ENCODE measurements around the gene SLC16A12.

SLC16A12 gene

DNA sequence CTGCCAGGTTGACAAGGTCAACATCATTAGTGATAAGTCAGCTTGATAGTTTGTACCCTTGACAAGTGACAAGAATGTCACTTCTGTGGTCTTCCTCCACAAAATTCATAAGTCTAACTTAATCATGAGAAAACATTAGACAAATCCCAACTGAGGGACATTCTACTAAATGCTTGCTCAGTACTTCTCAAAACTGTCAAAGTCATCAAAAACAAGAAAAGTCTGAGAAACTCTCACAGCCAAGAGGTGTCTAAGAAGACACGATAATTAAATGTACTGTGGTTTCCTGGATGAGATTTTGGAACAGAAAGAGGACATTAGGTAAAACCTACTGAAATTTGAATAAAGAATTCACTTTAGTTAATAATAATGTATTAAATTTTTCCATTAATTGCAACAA is 29.8 kb upstream of the SLC16A12 start:
- Histone ChIP-seq H3K9me3 (ENCODE audit: low read length) (no peaks in the 10 kb centered on the region), H3K4me3 (ENCODE audit: low read depth in 1 of 2, low read length in 2 of 2) (no peak overlapping the region), H3K4me1 (ENCODE audit: insufficient read depth, low read length) (no peaks in the 10 kb centered on the region), H3K36me3 (ENCODE audit: insufficient read depth, low read length) (no peaks in the 10 kb centered on the region), H3K27ac (ENCODE audit: low read depth, low read length) (no peak overlapping the region), H3K9ac (ENCODE audit: low read length) (no peak overlapping the region), H3K27me3 (ENCODE audit: control insufficient read depth in 1 of 2, insufficient read depth in 2 of 2, low read length in 2 of 2) (no peaks in the 10 kb centered on the region)

DNA sequence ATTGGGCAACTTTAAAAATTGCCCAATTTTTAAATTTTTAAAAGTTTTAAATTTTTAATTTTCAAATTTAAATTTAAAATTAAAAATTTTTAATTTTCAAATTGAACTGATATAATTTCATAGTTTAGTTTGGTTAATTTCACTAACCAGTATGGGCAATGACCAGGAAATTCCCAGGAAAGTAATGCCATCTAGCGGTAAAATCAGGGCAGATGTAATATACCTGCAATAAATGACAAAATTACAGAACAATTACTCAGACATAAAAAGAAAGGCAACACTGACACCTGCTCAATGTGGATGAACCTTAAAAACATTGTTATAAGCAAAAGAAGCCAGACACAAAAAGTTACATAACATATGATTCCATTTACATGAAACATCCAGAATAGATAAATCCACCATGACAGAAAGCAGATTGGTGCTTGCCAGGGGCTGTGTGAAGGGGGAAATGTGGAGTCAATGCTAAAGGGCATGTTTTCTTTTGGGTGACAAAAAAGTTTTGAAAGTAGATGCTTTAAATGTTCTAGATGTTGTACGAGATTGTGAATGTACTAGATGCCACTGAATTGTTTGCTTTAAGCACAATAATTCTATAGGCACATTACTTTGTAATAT is 28.6 kb upstream of the SLC16A12 start:
- Histone ChIP-seq H3K4me3 (ENCODE audit: low read depth in 1 of 2, low read length in 2 of 2) (no peak overlapping the region), H3K9ac (ENCODE audit: low read length) (no peak overlapping the region), H3K36me3 (ENCODE audit: insufficient read depth, low read length) (no peaks in the 10 kb centered on the region), H3K27me3 (ENCODE audit: control insufficient read depth in 1 of 2, insufficient read depth in 2 of 2, low read length in 2 of 2) (no peaks in the 10 kb centered on the region), H3K4me1 (ENCODE audit: insufficient read depth, low read length) (no peaks in the 10 kb centered on the region), H3K9me3 (ENCODE audit: low read length) (no peaks in the 10 kb centered on the region), H3K27ac (ENCODE audit: low read depth, low read length) (no peak overlapping the region)

DNA sequence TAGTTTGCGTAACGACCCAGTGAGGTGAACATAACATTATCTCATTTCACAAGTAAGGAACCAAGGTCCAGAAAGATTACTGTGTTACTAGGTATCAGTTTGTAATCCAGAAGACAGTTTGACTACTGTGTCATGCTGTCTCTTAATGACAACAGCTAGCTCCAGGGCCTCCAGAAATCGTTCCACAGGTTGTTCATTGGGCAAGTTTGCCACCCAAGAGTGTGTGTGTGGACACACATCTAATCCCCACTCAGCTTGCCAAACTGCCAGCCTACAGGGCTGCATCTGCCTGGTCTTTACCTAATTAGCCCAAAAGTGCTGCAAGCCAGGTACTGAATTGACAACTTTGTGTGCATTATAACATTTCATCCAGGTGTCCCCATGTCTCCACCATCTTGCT is 27.9 kb upstream of the SLC16A12 start:
- H3K9me3 ChIP-seq (ENCODE audit: low read length), result no peaks in the 10 kb centered on the region
- H3K27me3 ChIP-seq (ENCODE audit: control insufficient read depth in 1 of 2, insufficient read depth in 2 of 2, low read length in 2 of 2), result no peaks in the 10 kb centered on the region
- no peak overlapping the region for H3K27ac ChIP-seq (ENCODE audit: low read depth, low read length)
- H3K36me3 ChIP-seq (ENCODE audit: insufficient read depth, low read length), result no peaks in the 10 kb centered on the region
- H3K4me3 ChIP-seq (ENCODE audit: low read depth in 1 of 2, low read length in 2 of 2), result no peak overlapping the region
- no peaks in the 10 kb centered on the region for H3K4me1 ChIP-seq (ENCODE audit: insufficient read depth, low read length)
- H3K9ac ChIP-seq (ENCODE audit: low read length), result no peak overlapping the region

DNA sequence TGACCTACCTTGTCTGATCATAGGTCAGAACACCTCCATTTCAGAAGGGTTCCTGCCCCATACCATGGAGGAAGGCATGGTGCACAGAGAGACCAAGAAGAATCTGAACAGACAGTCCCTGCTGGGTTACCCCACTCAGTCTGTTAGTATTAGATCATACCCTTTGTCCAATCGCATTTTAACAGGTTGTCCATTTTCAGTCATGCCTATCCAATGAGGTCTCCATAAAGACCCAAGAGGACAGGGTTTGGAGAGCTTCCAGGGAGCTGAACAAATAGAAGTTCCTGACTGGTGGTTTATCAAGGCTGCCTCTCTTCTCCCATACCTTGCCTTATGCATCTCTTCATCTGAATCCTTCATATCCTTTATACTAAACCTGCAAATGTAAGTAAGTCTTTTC is 21.2 kb upstream of the SLC16A12 start:
- no peaks in the 10 kb centered on the region for H3K9me3 ChIP-seq (ENCODE audit: low read length)
- H3K9ac ChIP-seq (ENCODE audit: low read length), result no peak overlapping the region
- no peak overlapping the region for H3K27ac ChIP-seq (ENCODE audit: low read depth, low read length)
- H3K4me1 ChIP-seq (ENCODE audit: insufficient read depth, low read length), result no peaks in the 10 kb centered on the region
- no peak overlapping the region for H3K4me3 ChIP-seq (ENCODE audit: low read depth in 1 of 2, low read length in 2 of 2)
- no peaks in the 10 kb centered on the region for H3K36me3 ChIP-seq (ENCODE audit: insufficient read depth, low read length)
- H3K27me3 ChIP-seq (ENCODE audit: control insufficient read depth in 1 of 2, insufficient read depth in 2 of 2, low read length in 2 of 2), result no peaks in the 10 kb centered on the region

DNA sequence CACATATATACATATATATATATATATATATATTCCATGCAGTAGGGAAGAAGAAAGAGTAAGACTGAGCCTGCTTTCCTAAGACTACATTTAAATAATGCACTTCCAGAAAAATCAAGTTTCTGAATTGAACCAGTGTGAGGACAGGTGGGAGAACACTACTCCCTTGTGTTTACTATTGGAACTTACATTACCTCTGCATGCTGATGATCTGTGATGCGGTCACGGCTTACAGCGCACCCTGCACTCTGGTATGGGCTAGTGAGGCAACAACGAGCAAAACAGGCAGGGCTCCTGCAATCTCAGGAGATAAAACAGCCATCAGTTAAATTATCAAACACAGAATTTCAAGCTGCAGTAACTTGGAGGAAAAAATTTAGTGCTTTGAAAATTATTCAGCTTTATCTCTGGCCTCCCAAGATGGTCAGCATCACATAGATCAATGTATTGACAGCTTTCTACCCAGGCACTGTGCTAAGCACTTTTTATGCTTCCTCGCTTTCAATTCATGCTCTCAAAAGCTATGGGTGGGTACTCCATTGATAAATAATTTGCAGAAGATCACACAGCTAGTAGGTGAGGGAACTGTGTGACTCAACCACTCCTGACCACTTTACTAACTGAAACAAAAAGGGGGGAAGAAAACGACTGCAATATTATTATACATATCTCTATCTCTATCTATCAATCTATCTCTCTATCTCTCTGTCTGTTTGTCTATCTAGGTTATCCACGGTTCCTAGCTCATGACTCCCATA is 20.5 kb upstream of the SLC16A12 start:
- H3K4me3 ChIP-seq (ENCODE audit: low read depth in 1 of 2, low read length in 2 of 2), result no peak overlapping the region
- H3K27me3 ChIP-seq (ENCODE audit: control insufficient read depth in 1 of 2, insufficient read depth in 2 of 2, low read length in 2 of 2), result no peaks in the 10 kb centered on the region
- no peak overlapping the region for H3K9ac ChIP-seq (ENCODE audit: low read length)
- no peaks in the 10 kb centered on the region for H3K9me3 ChIP-seq (ENCODE audit: low read length)
- H3K4me1 ChIP-seq (ENCODE audit: insufficient read depth, low read length), result no peaks in the 10 kb centered on the region
- no peaks in the 10 kb centered on the region for H3K36me3 ChIP-seq (ENCODE audit: insufficient read depth, low read length)
- no peak overlapping the region for H3K27ac ChIP-seq (ENCODE audit: low read depth, low read length)

DNA sequence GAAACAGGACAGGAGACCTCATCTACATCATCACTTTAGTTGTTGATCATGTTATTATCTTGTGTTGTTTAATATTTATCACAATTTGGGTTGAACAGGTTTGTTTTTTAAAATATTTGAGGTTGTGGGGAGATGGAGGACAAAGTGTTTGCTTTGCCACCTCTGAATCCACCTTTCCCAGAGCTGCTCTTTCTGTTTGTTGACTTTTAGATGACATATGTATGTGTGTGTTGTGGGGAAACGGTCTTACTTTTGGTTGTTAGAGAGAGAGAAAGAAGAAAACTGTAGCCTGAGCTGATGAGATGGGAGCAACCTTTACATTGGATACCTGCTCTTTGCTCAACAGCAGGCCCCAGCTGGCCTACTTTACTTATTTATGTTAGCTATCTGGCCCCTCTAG is 19.0 kb upstream of the SLC16A12 start:
- Histone ChIP-seq H3K9ac (ENCODE audit: low read length) (no peak overlapping the region), H3K4me1 (ENCODE audit: insufficient read depth, low read length) (no peaks in the 10 kb centered on the region), H3K27ac (ENCODE audit: low read depth, low read length) (no peak overlapping the region), H3K36me3 (ENCODE audit: insufficient read depth, low read length) (no peaks in the 10 kb centered on the region), H3K9me3 (ENCODE audit: low read length) (no peaks in the 10 kb centered on the region), H3K27me3 (ENCODE audit: control insufficient read depth in 1 of 2, insufficient read depth in 2 of 2, low read length in 2 of 2) (no peaks in the 10 kb centered on the region), H3K4me3 (ENCODE audit: low read depth in 1 of 2, low read length in 2 of 2) (no peak overlapping the region)

DNA sequence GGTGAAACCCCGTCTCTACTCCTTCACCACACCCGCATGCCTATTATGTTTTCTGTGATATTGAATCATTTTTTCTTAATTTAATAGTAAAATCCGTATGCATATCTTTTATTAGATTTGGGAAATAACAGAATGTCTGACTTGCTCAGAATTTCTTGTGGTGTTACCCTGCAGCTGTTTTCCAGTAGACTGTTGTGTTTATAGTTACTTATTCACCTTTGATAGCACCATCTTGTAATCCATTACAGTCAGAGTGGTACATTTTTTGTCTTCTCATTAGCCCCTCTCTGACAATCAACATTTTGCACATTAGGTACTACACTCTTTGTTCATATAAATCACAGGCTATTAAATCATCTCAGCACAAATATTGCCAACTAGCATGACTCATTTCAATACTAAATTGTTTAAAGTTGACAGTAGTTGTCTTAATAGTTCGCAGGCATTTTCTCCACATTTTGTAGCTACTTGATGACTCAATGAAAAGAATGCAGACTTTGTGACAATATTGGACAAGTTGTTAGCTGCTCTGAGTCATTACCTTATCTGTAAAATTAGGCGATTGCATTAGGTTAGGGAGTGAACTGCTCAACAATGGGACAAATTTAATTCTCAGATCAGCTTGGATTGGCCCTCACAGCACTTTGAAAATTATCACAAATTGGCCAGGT is 17.8 kb upstream of the SLC16A12 start:
- no peak overlapping the region for H3K27ac ChIP-seq (ENCODE audit: low read depth, low read length)

DNA sequence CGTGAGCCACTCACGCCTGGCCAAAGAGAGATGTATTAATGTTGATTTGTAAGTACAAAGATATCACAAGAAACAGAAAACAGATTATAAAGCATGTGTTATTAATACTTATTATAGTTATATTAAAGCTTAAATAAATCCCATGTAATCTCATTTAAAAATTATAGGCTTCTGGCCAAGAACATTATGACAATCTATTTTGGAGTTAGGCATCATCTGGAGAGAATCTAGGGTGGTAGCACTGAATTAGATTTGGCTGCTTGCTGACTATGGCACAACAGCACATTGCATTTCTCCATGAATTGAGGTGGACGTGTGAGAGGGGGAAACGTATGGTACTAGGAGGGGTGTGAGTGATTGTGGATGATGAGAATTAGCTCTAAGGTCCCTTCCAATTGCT is 16.8 kb upstream of the SLC16A12 start:
- Histone ChIP-seq H3K4me1 (ENCODE audit: insufficient read depth, low read length) (no peaks in the 10 kb centered on the region), H3K27ac (ENCODE audit: low read depth, low read length) (no peak overlapping the region), H3K36me3 (ENCODE audit: insufficient read depth, low read length) (no peaks in the 10 kb centered on the region), H3K9me3 (ENCODE audit: low read length) (no peaks in the 10 kb centered on the region), H3K9ac (ENCODE audit: low read length) (no peak overlapping the region), H3K4me3 (ENCODE audit: low read depth in 1 of 2, low read length in 2 of 2) (no peak overlapping the region), H3K27me3 (ENCODE audit: control insufficient read depth in 1 of 2, insufficient read depth in 2 of 2, low read length in 2 of 2) (no peaks in the 10 kb centered on the region)

More for the DNA sequence above, 17.8 kb upstream of the SLC16A12 start:
- H3K4me3 ChIP-seq (ENCODE audit: low read depth in 1 of 2, low read length in 2 of 2), result no peak overlapping the region
- no peaks in the 10 kb centered on the region for H3K4me1 ChIP-seq (ENCODE audit: insufficient read depth, low read length)
- no peaks in the 10 kb centered on the region for H3K9me3 ChIP-seq (ENCODE audit: low read length)
- H3K27me3 ChIP-seq (ENCODE audit: control insufficient read depth in 1 of 2, insufficient read depth in 2 of 2, low read length in 2 of 2), result no peaks in the 10 kb centered on the region
- H3K36me3 ChIP-seq (ENCODE audit: insufficient read depth, low read length), result no peaks in the 10 kb centered on the region
- H3K9ac ChIP-seq (ENCODE audit: low read length), result no peak overlapping the region

DNA sequence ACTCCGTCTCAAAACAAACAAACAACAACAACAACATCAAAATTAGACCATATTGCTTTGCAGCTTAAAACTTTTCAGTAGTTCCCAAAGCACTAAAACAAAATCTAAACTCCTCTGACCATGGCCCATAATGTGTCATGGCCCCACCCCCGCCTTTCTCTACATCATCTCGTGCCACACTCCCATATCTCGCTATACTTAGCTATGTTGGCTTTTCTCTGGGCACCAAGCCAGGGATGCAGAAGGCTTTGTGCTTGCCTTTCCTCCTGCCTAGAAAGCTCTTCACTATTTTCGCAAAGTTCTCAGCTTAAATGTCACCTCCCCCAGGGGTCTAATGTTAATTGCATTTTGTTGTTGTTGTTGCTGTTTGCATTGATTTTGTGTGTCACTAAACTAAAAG is 15.1 kb upstream of the SLC16A12 start:
- Histone ChIP-seq H3K9me3 (ENCODE audit: low read length) (no peaks in the 10 kb centered on the region), H3K4me3 (ENCODE audit: low read depth in 1 of 2, low read length in 2 of 2) (no peak overlapping the region), H3K27me3 (ENCODE audit: control insufficient read depth in 1 of 2, insufficient read depth in 2 of 2, low read length in 2 of 2) (no peaks in the 10 kb centered on the region), H3K27ac (ENCODE audit: low read depth, low read length) (no peak overlapping the region), H3K9ac (ENCODE audit: low read length) (no peak overlapping the region), H3K4me1 (ENCODE audit: insufficient read depth, low read length) (no peaks in the 10 kb centered on the region), H3K36me3 (ENCODE audit: insufficient read depth, low read length) (no peaks in the 10 kb centered on the region)

DNA sequence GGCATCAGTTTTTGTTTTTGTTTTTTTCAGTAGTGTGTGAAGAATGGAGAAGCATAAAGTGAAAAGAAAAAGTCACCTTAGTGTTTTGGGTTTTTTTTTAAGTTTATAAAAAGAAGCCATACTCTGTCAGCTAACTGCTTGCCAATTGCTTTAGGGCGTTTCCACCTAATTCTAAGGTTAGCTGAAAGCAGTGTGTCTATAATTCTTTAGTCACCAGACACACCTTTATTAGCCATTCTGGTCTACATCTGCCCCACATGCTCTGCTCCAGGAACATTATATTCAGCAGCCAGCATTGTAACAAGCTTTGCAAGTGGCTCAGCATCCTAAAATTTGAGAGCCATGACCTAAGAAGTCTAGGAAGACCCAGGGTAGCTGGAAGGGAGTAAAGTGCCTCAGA is 14.1 kb upstream of the SLC16A12 start:
- Histone ChIP-seq H3K9me3 (ENCODE audit: low read length) (no peaks in the 10 kb centered on the region), H3K9ac (ENCODE audit: low read length) (no peak overlapping the region), H3K36me3 (ENCODE audit: insufficient read depth, low read length) (no peaks in the 10 kb centered on the region), H3K27me3 (ENCODE audit: control insufficient read depth in 1 of 2, insufficient read depth in 2 of 2, low read length in 2 of 2) (no peaks in the 10 kb centered on the region), H3K4me1 (ENCODE audit: insufficient read depth, low read length) (no peaks in the 10 kb centered on the region), H3K27ac (ENCODE audit: low read depth, low read length) (no peak overlapping the region), H3K4me3 (ENCODE audit: low read depth in 1 of 2, low read length in 2 of 2) (no peak overlapping the region)

DNA sequence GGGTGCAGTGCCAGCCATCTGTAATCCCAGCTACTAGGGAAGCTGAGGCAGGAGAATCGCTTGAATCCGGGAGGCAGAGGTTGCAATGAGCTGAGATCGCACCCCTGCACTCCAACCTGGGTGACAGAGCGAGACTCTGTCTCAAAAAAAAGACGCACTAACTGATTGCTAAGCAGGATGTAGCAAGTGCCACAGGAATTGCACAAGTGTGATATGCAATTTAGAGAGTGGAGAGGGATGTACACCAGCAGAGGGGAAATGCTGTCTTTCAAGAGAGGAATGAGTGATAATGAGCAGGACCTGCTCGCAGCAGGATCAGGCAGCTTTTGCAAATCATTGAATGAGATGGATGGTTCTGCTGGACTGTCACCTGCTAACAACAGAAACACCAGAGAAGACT is 13.3 kb upstream of the SLC16A12 start:
- Histone ChIP-seq H3K27me3 (ENCODE audit: control insufficient read depth in 1 of 2, insufficient read depth in 2 of 2, low read length in 2 of 2) (no peaks in the 10 kb centered on the region), H3K9me3 (ENCODE audit: low read length) (no peaks in the 10 kb centered on the region), H3K4me1 (ENCODE audit: insufficient read depth, low read length) (no peaks in the 10 kb centered on the region), H3K27ac (ENCODE audit: low read depth, low read length) (no peak overlapping the region), H3K9ac (ENCODE audit: low read length) (no peak overlapping the region), H3K36me3 (ENCODE audit: insufficient read depth, low read length) (no peaks in the 10 kb centered on the region), H3K4me3 (ENCODE audit: low read depth in 1 of 2, low read length in 2 of 2) (no peak overlapping the region)
